ENCODE data around the gene TRAPPC10. TPM values are rescaled to one million over a fixed set of nuclear protein-coding genes. Genes with fewer than 3 reads are reported as not detected.

TRAPPC10 gene
- total and polyA plus RNA-seq, 2 donors (not counting 1 experiment from before 2014, with no cell fraction given): 15.4 to 22.0 TPM

DNA sequence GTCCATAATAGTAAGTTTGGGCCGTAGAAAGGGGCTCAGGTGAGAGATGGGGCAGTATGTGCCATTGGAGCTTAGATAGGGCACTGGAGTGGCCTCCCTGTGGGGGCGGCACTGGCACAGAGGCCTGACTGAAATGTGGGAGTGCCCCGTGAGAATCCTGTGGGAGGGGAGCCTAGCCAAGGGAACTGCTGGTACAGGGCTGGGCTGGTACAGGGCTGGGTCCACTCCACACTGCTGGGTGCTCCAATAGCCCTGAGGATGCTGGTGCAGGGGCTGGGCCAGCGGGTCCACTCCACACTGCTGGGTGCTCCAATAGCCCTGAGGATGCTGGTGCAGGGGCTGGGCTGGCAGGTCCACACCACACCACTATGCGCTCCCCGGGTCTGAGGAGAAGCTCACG, 50.3 kb downstream of the TRAPPC10 start:
- no peak overlapping the region for H3K9ac ChIP-seq (ENCODE audit: insufficient read depth, low read length)
- peaks cover 2% of the 10 kb centered on the region for H3K79me2 ChIP-seq (ENCODE audit: control insufficient read depth, insufficient read depth, low read length)
- no peak overlapping the region for H3K27ac ChIP-seq (ENCODE audit: insufficient read depth, low read length)
- H3K9me3 ChIP-seq (ENCODE audit: control insufficient read depth, insufficient read depth, low read depth, low read length): no peaks in the 10 kb centered on the region
- TF ChIP-seq EZH2 (IDR thresholded peaks at IDR 0.05; ENCODE audit: low read length, missing control alignments) (no peak), CTCF (conservative IDR thresholded peaks at IDR 0.05 in 1 of 2, IDR thresholded peaks at IDR 0.05 in 1 of 2; ENCODE audit: low read depth in 1 of 2, low read length in 2 of 2) (no peak)
- no peaks in the 10 kb centered on the region for H3K27me3 ChIP-seq (ENCODE audit: control insufficient read depth, insufficient read depth, low read length)
- H3K4me1 ChIP-seq (ENCODE audit: control insufficient read depth, extremely low read depth, insufficient read depth, low read length): no peaks in the 10 kb centered on the region
- H3K36me3 ChIP-seq (ENCODE audit: control insufficient read depth, insufficient read depth, low read length): peaks cover 11% of the 10 kb centered on the region
- H4K20me1 ChIP-seq (ENCODE audit: control insufficient read depth, extremely low read depth, insufficient read depth, low read length): no peaks in the 10 kb centered on the region
- no peak for DNase-seq (ENCODE audit: low read depth in 2 of 2)
- no peak overlapping the region for H3K4me2 ChIP-seq (ENCODE audit: extremely low read depth, insufficient read depth, low read length)
- H2AFZ ChIP-seq (ENCODE audit: low read length): no peak overlapping the region
- no peak overlapping the region for H3K4me3 ChIP-seq (replicated peaks in 1 of 4; ENCODE audit: control extremely low read depth in 1 of 4, insufficient read depth in 1 of 4, low read depth in 3 of 4, low read length in 4 of 4)

GRCh38 chr21:44063151-44063912, 51.2 kb downstream of the TRAPPC10 start:
- H3K9ac ChIP-seq (ENCODE audit: insufficient read depth, low read length): no peak overlapping the region
- TF ChIP-seq CTCF (conservative IDR thresholded peaks at IDR 0.05 in 1 of 2, IDR thresholded peaks at IDR 0.05 in 1 of 2; ENCODE audit: low read depth in 1 of 2, low read length in 2 of 2) (no peak), EZH2 (IDR thresholded peaks at IDR 0.05; ENCODE audit: low read length, missing control alignments) (no peak)
- no peak for DNase-seq (ENCODE audit: low read depth in 2 of 2)
- peaks cover 2% of the 10 kb centered on the region for H3K79me2 ChIP-seq (ENCODE audit: control insufficient read depth, insufficient read depth, low read length)
- no peak overlapping the region for H3K4me2 ChIP-seq (ENCODE audit: extremely low read depth, insufficient read depth, low read length)
- no peaks in the 10 kb centered on the region for H3K4me1 ChIP-seq (ENCODE audit: control insufficient read depth, extremely low read depth, insufficient read depth, low read length)
- H2AFZ ChIP-seq (ENCODE audit: low read length): no peak overlapping the region
- no peak overlapping the region for H3K27ac ChIP-seq (ENCODE audit: insufficient read depth, low read length)
- no peaks in the 10 kb centered on the region for H4K20me1 ChIP-seq (ENCODE audit: control insufficient read depth, extremely low read depth, insufficient read depth, low read length)
- H3K27me3 ChIP-seq (ENCODE audit: control insufficient read depth, insufficient read depth, low read length): no peaks in the 10 kb centered on the region
- H3K4me3 ChIP-seq (replicated peaks in 1 of 4; ENCODE audit: control extremely low read depth in 1 of 4, insufficient read depth in 1 of 4, low read depth in 3 of 4, low read length in 4 of 4): no peak overlapping the region
- no peaks in the 10 kb centered on the region for H3K9me3 ChIP-seq (ENCODE audit: control insufficient read depth, insufficient read depth, low read depth, low read length)
- H3K36me3 ChIP-seq (ENCODE audit: control insufficient read depth, insufficient read depth, low read length): peaks cover 11% of the 10 kb centered on the region

GRCh38 chr21:44064852-44065403, 52.8 kb downstream of the TRAPPC10 start:
- Histone ChIP-seq H3K27me3 (ENCODE audit: control insufficient read depth, insufficient read depth, low read length) (no peaks in the 10 kb centered on the region), H2AFZ (ENCODE audit: low read length) (no peak overlapping the region), H3K4me1 (ENCODE audit: control insufficient read depth, extremely low read depth, insufficient read depth, low read length) (no peaks in the 10 kb centered on the region), H3K9ac (ENCODE audit: insufficient read depth, low read length) (no peak overlapping the region), H3K4me2 (ENCODE audit: extremely low read depth, insufficient read depth, low read length) (no peak overlapping the region), H3K27ac (ENCODE audit: insufficient read depth, low read length) (no peak overlapping the region), H3K79me2 (ENCODE audit: control insufficient read depth, insufficient read depth, low read length) (peaks cover 2% of the 10 kb centered on the region), H4K20me1 (ENCODE audit: control insufficient read depth, extremely low read depth, insufficient read depth, low read length) (no peaks in the 10 kb centered on the region), H3K36me3 (ENCODE audit: control insufficient read depth, insufficient read depth, low read length) (peaks cover 6% of the 10 kb centered on the region), H3K4me3 (replicated peaks in 1 of 4; ENCODE audit: control extremely low read depth in 1 of 4, insufficient read depth in 1 of 4, low read depth in 3 of 4, low read length in 4 of 4) (no peak overlapping the region), H3K9me3 (ENCODE audit: control insufficient read depth, insufficient read depth, low read depth, low read length) (no peaks in the 10 kb centered on the region)
- DNase-seq (ENCODE audit: low read depth in 2 of 2): no peak
- TF ChIP-seq EZH2 (IDR thresholded peaks at IDR 0.05; ENCODE audit: low read length, missing control alignments): no peak
- no peak for TF ChIP-seq CTCF (conservative IDR thresholded peaks at IDR 0.05 in 1 of 2, IDR thresholded peaks at IDR 0.05 in 1 of 2; ENCODE audit: low read depth in 1 of 2, low read length in 2 of 2)

All from fibroblast of lung (primary cell).